CD4-positive, alpha-beta T cell treated with Interleukin-6 at 100 ng/mL for 8 hours (primary cell): ENCODE data around the gene CRB2.
"Not testable (repeated sequence)": the region's sequence is repeated elsewhere in the genome, so short reads cannot be mapped to it uniquely, and the experiment has no call there.

Source experiments
- DNase-seq: peaks from one replicate; pipeline ENCODE4 v3.0.0-alpha.2; 2020; ENCODE audit warnings: mixed read lengths, low spot score

CRB2 gene

GRCh38 chr9:123382653-123383511 lies 26.9 kb downstream of the CRB2 start:
- DNase-seq = no peak

GRCh38 chr9:123383512-123384170 lies 27.6 kb downstream of the CRB2 start:
- no peak for DNase-seq

- DNase-seq = no peak
These were observed 31.7 kb downstream of the CRB2 start for GRCh38 chr9:123387686-123388085.

GRCh38 chr9:123389070-123389469 lies 33.1 kb downstream of the CRB2 start:
- no peak for DNase-seq

- no peak for DNase-seq
These were observed 33.7 kb downstream of the CRB2 start for GRCh38 chr9:123389698-123390097.

- DNase-seq = no peak
These were observed 34.5 kb downstream of the CRB2 start for GRCh38 chr9:123390337-123391135.

- DNase-seq = no peak
These were observed 35.2 kb downstream of the CRB2 start for GRCh38 chr9:123391233-123391632.

GRCh38 chr9:123391946-123392345 lies 35.9 kb downstream of the CRB2 start:
- DNase-seq = no peak

- no peak for DNase-seq
These were observed 36.8 kb downstream of the CRB2 start for GRCh38 chr9:123392802-123393201.

GRCh38 chr9:123394291-123395235 lies 38.6 kb downstream of the CRB2 start:
- no peak for DNase-seq

- DNase-seq = no peak
These were observed 39.3 kb downstream of the CRB2 start for GRCh38 chr9:123395276-123395688.

GRCh38 chr9:123395689-123396511 lies 39.9 kb downstream of the CRB2 start:
- DNase-seq = no peak

GRCh38 chr9:123397975-123398374 lies 42.0 kb downstream of the CRB2 start:
- no peak for DNase-seq

- DNase-seq = not testable (repeated sequence)
These were observed 42.9 kb downstream of the CRB2 start for GRCh38 chr9:123398938-123399337.

- no peak for DNase-seq
These were observed 43.9 kb downstream of the CRB2 start for GRCh38 chr9:123399803-123400378.

GRCh38 chr9:123400926-123401503 lies 45.0 kb downstream of the CRB2 start:
- DNase-seq = no peak

GRCh38 chr9:123401879-123402513 lies 46.0 kb downstream of the CRB2 start:
- DNase-seq = no peak

- no peak for DNase-seq
These were observed 47.0 kb downstream of the CRB2 start for GRCh38 chr9:123402981-123403509.

GRCh38 chr9:123406016-123406415 lies 50.0 kb downstream of the CRB2 start:
- DNase-seq = no peak
